H9 (cell line): Measurements from ENCODE around the gene ZNF236. TPM values are rescaled to one million over a fixed set of nuclear protein-coding genes. Genes with fewer than 3 reads are reported as not detected.
A peak's percentile ranks its signal among the peaks of the same experiment; 100 is the strongest.

ENCODE experiments used
- DNase-seq: peaks from one replicate; pipeline ENCODE4 v3.0.0-alpha.2; 2017
- H2AFZ ChIP-seq: one replicate; pipeline ENCODE4 v1.6.1; 2013; ENCODE audit warnings: mild to moderate bottlenecking, low read length, control low read depth, moderate library complexity
- H2AK5ac ChIP-seq: 2 replicates; pipeline ENCODE4 v1.6.1; 2013; ENCODE audit warnings: low read length, control low read depth, mixed read lengths; ENCODE audit not compliant: insufficient read length
- H2BK120ac ChIP-seq: one replicate; pipeline ENCODE4 v1.6.1; 2013; ENCODE audit warnings: low read depth, mild to moderate bottlenecking, low read length, control low read depth, inconsistent platforms; ENCODE audit not compliant: poor library complexity, severe bottlenecking
- H2BK12ac ChIP-seq: 2 replicates; pipeline ENCODE4 v1.6.1; 2013; ENCODE audit warnings: low read length, control low read depth, mixed read lengths, low read depth; ENCODE audit not compliant: insufficient read length
- H2BK15ac ChIP-seq: 2 replicates; pipeline ENCODE4 v1.6.1; 2013; ENCODE audit warnings: low read depth, low read length, control low read depth
- H2BK20ac ChIP-seq: one replicate; pipeline ENCODE4 v1.6.1; 2013; ENCODE audit warnings: low read depth, mild to moderate bottlenecking, low read length, control low read depth, inconsistent platforms; ENCODE audit not compliant: poor library complexity, severe bottlenecking
- H2BK5ac ChIP-seq: 2 replicates; pipeline ENCODE4 v1.6.1; 2013; ENCODE audit warnings: low read length, control low read depth, mixed read lengths; ENCODE audit not compliant: insufficient read length
- H3K14ac ChIP-seq: 2 replicates; pipeline ENCODE4 v1.6.1; 2013; ENCODE audit warnings: low read length, control low read depth; ENCODE audit not compliant: insufficient read depth
- H3K18ac ChIP-seq: 2 replicates; pipeline ENCODE4 v1.6.1; 2013; ENCODE audit warnings: low read depth, mild to moderate bottlenecking, mixed read lengths, low read length, control low read depth; ENCODE audit not compliant: insufficient read length
- H3K23ac ChIP-seq: 2 replicates; pipeline ENCODE4 v1.6.1; 2013; ENCODE audit warnings: low read length, control low read depth, mixed read lengths, low read depth; ENCODE audit not compliant: insufficient read length
- H3K23me2 ChIP-seq: 2 replicates; pipeline ENCODE4 v1.6.1; 2013; ENCODE audit warnings: low read depth, mild to moderate bottlenecking, mixed read lengths, low read length, control low read depth; ENCODE audit not compliant: insufficient read length, poor library complexity, severe bottlenecking
- H3K27ac ChIP-seq: 2 replicates; pipeline ENCODE4 v1.5.1; 2013; ENCODE audit warnings: low read length, control low read depth, mixed read lengths, low read depth; ENCODE audit not compliant: insufficient read length
- H3K27me3 ChIP-seq: 2 replicates; pipeline ENCODE4 v1.6.1; 2013; ENCODE audit warnings: low read length, control low read depth, inconsistent platforms; ENCODE audit not compliant: insufficient read depth
- H3K4ac ChIP-seq: 2 replicates; pipeline ENCODE4 v1.6.1; 2013; ENCODE audit warnings: low read depth, mild to moderate bottlenecking, control low read depth, inconsistent platforms, low read length, moderate library complexity
- H3K4me1 ChIP-seq: 2 replicates; pipeline ENCODE4 v1.6.1; 2013; ENCODE audit warnings: low read length, control low read depth, inconsistent platforms; ENCODE audit not compliant: insufficient read depth
- H3K4me2 ChIP-seq: 2 replicates; pipeline ENCODE4 v1.6.1; 2013; ENCODE audit warnings: low read length, control low read depth, mixed read lengths; ENCODE audit not compliant: insufficient read length, insufficient read depth
- H3K56ac ChIP-seq: 2 replicates; pipeline ENCODE4 v1.6.1; 2013; ENCODE audit warnings: low read depth, mild to moderate bottlenecking, mixed read lengths, low read length, control low read depth; ENCODE audit not compliant: insufficient read length
- H3K79me1 ChIP-seq: 2 replicates; pipeline ENCODE4 v1.6.1; 2013; ENCODE audit warnings: low read depth, mild to moderate bottlenecking, moderate library complexity, low read length, control low read depth, inconsistent platforms; ENCODE audit not compliant: insufficient read depth, poor library complexity, severe bottlenecking
- H3K79me2 ChIP-seq: 2 replicates; pipeline ENCODE4 v1.6.1; 2013; ENCODE audit warnings: low read length, control low read depth, inconsistent platforms; ENCODE audit not compliant: insufficient read depth
- H3K9ac ChIP-seq: 2 replicates; pipeline ENCODE4 v1.6.1; 2013; ENCODE audit warnings: low read length, control low read depth, mixed read lengths; ENCODE audit not compliant: insufficient read length; ENCODE audit errors: extremely low read depth
- H3K9me3 ChIP-seq: one replicate; pipeline ENCODE4 v1.6.1; 2013; ENCODE audit warnings: low read depth, low read length, inconsistent platforms; ENCODE audit not compliant: control insufficient read depth
- H3T11ph ChIP-seq: one replicate; pipeline ENCODE4 v1.6.1; 2013; ENCODE audit warnings: mild to moderate bottlenecking, low read length, control low read depth, inconsistent platforms
- H4K20me1 ChIP-seq: one replicate; pipeline ENCODE4 v1.6.1; 2013; ENCODE audit not compliant: control insufficient read depth, insufficient read length, insufficient read depth
- H4K5ac ChIP-seq: 2 replicates; pipeline ENCODE4 v1.6.1; 2013; ENCODE audit warnings: low read depth, mild to moderate bottlenecking, mixed read lengths, low read length, control low read depth; ENCODE audit not compliant: insufficient read length
- H4K8ac ChIP-seq: replicated peaks from 2 replicates; pipeline ENCODE4 v1.6.1; 2013; ENCODE audit warnings: low read length, control low read depth, mixed read lengths, low read depth; ENCODE audit not compliant: insufficient read length
- H4K91ac ChIP-seq: 2 replicates; pipeline ENCODE4 v1.6.1; 2013; ENCODE audit warnings: low read depth, mild to moderate bottlenecking, moderate library complexity, mixed read lengths, low read length, control low read depth; ENCODE audit not compliant: insufficient read length
- H3K27ac Mint-ChIP-seq, 3 experiments: 2 replicates in 2 of 3; 3 replicates in 1 of 3; pipeline ENCODE4 v1.8.0; 2020 to 2021; ENCODE audit warnings: mixed read lengths in 3 of 3, mild to moderate bottlenecking in 1 of 3, moderate library complexity in 1 of 3
- H3K27me3 Mint-ChIP-seq: 2 replicates; pipeline ENCODE4 v1.8.0; 2021; ENCODE audit warnings: low read depth, mild to moderate bottlenecking, moderate library complexity, mixed read lengths
- H3K36me3 Mint-ChIP-seq, 3 experiments: 2 replicates in 2 of 3; 3 replicates in 1 of 3; pipeline ENCODE4 v1.8.0; 2020 to 2021; ENCODE audit warnings: low read depth in 3 of 3, mixed read lengths in 3 of 3; ENCODE audit not compliant: insufficient read depth in 1 of 3
- H3K4me1 Mint-ChIP-seq, 2 experiments: 2 replicates each; pipeline ENCODE4 v1.8.0; 2020; ENCODE audit warnings: mixed read lengths in 2 of 2
- H3K4me3 Mint-ChIP-seq, 2 experiments: 2 replicates in 1 of 2; 3 replicates in 1 of 2; pipeline ENCODE4 v1.8.0; 2020 to 2021; ENCODE audit warnings: mild to moderate bottlenecking in 2 of 2, mixed read lengths in 2 of 2, moderate library complexity in 1 of 2
- H3K9me3 Mint-ChIP-seq, 2 experiments: 2 replicates in 1 of 2; 3 replicates in 1 of 2; pipeline ENCODE4 v1.8.0; 2020; ENCODE audit warnings: mild to moderate bottlenecking in 2 of 2, mixed read lengths in 2 of 2, moderate library complexity in 1 of 2
- CTCF ChIP-seq: fragments of 200-600 bp; sonication (generic); conservative IDR thresholded peaks from 3 replicates; pipeline ENCODE4 v1.8.0; 2021; ENCODE audit warnings: antibody characterized with exemption, mild to moderate bottlenecking
- WGBS: extraction: QIAGEN DNeasy Blood & Tissue Kit; methylation state at CpG from one replicate; pipeline ENCODE4 v1.1.7; 2013; ENCODE audit warnings: missing lambda C conversion rate, low lambda C conversion rate, mixed read lengths; ENCODE audit not compliant: insufficient read length; ENCODE audit errors: extremely low coverage; 5-methylcytosine and 5-hydroxymethylcytosine counted together
- total RNA-seq: library from RNA; stranded (reverse); gene quantifications from 2 replicates; pipeline ENCODE4 v1.2.1, GENCODE V29; 2021

The ZNF236 gene
- total RNA-seq, 1 experiment from 2014 or later = 16.0 TPM

GRCh38 chr18:76873713-76874112 lies 51.4 kb downstream of the ZNF236 start:
- Histone ChIP-seq H2BK120ac (no peak overlapping the region), H4K20me1 (no peaks in the 10 kb centered on the region), H2AK5ac (no peak overlapping the region), H2BK5ac (no peak overlapping the region), H3K4ac (no peak overlapping the region), H3K9ac (no peak overlapping the region), H3K27me3 (no peaks in the 10 kb centered on the region), H3K23ac (no peak overlapping the region), H3K14ac (no peak overlapping the region; the same call in 1 of the 2 replicates), H2BK12ac (no peak overlapping the region), H3T11ph (no peak overlapping the region), H3K9me3 (no peaks in the 10 kb centered on the region), H3K27ac (no peak overlapping the region), H2BK15ac (no peak overlapping the region), H3K79me1 (no peaks in the 10 kb centered on the region), H3K18ac (no peak overlapping the region), H3K4me1 (no peaks in the 10 kb centered on the region), H2BK20ac (no peak overlapping the region), H3K23me2 (no peaks in the 10 kb centered on the region), H3K4me2 (no peak overlapping the region), H4K5ac (no peak overlapping the region), H2AFZ (no peak overlapping the region), H3K56ac (no peak overlapping the region), H4K8ac (no peak overlapping the region), H4K91ac (no peak overlapping the region), H3K79me2 (no peaks in the 10 kb centered on the region)
- no CpG with 5 or more reads among the region's 17 CpGs for WGBS
- peaks cover 0 to 38% (median 16%) of the 10 kb centered on the region in 3 experiments; a peak in 5 of 7 replicates for H3K36me3 Mint-ChIP-seq
- H3K4me1 Mint-ChIP-seq = peaks cover 8 to 12% of the 10 kb centered on the region in 2 experiments; a peak in 3 of 4 replicates
- no peaks in the 10 kb centered on the region; a peak in 1 of 5 replicates for H3K9me3 Mint-ChIP-seq
- no peak for DNase-seq
- no peak overlapping the region for H3K4me3 Mint-ChIP-seq
- H3K27me3 Mint-ChIP-seq = no peaks in the 10 kb centered on the region
- TF ChIP-seq CTCF = no peak
- peak overlapping the region in 2 of 3 experiments; percentile 22 to 45; a peak in 2 of 7 replicates for H3K27ac Mint-ChIP-seq
